ENCODE results near the gene RAB1B.
"Not testable (repeated sequence)": the region's sequence is repeated elsewhere in the genome, so short reads cannot be mapped to it uniquely, and the experiment has no call there.

The RAB1B gene

GRCh38 chr11:66267379-66268243 lies 828 bp upstream of the RAB1B start:
- DNase-seq, result peak; percentile 78

DNA sequence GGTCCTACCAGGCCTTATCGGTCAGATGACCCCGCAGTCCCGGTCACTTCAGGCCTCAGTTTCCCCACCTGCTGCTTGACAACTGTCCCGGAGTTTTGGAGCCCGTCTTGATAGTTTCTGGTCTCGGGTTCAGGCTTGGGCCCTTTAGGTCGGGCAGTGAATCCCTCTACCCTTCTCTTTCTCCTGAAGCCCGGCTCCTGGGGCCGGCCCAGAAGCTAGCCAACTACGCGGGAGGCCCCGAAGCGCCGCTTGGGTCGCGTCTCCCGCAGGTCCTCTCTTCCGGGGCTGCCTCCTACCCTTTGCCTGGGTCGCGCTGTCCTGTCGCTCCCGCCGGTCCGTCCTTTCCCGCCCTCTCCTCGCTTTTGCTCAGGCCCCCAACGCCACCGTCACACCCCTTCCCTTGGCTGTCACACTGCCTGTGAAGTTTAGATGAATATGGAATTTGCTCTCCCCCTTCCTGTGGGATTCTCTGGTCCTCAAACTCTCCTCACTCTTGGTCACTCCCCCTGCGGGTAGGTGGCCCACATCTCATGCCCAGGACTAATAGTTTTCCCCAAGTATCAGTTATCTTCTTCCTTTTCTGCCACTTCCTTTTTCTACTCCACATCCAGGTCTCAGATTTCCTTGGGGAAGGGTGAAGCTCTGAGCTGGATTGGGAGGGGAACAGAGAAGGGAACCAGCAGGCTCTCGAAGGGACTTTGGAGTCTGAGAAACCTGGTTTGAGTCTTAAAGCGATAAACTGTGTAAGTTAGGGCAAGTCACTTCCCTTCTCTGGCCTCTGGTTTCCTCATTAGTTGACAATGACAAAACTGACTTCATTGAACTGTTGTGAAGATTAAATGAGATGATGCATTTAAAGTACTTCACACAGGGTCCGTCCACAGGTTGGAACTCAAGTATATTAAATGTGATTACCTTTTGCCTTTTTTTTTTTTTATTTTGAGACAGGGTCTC lies 790 bp downstream of the RAB1B start:
- DNase-seq, result peak; percentile 23

DNA sequence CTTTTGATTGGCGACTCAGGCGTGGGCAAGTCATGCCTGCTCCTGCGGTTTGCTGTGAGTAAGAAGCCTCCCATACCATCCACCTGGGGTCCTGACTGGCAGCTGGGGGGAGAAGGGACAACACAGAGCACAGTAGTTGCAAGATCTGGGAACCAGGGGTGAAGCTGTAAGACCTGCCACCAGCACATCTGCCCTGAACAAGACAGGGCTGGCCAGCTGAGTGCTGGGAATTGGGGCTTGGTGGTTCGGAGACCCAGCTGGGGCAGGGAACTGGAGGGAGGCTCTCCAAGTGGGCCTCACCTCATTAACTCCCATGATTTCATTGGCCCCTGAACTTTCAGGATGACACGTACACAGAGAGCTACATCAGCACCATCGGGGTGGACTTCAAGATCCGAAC lies 3.4 kb downstream of the RAB1B start:
- DNase-seq, result no peak

DNA sequence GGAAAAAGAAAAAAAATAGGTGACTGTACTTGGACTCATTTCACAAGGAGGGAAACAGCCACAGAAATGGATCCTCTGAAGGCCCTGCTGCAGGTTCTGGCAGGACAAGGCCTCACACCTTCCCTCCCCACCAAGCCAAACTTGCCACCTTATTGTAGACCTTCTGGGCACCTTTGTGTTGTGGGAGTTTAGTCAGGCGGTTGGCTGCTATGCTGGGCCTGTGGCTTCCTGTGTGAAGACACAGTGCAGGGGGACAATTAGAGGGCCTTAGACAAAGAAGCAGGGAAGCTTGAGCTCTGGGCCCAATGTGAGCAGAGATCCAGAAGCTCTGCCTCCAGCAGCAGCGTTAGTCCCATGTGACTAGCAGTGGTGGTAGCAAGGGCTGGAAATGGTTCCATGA lies 4.2 kb downstream of the RAB1B start:
- DNase-seq, result no peak

DNA sequence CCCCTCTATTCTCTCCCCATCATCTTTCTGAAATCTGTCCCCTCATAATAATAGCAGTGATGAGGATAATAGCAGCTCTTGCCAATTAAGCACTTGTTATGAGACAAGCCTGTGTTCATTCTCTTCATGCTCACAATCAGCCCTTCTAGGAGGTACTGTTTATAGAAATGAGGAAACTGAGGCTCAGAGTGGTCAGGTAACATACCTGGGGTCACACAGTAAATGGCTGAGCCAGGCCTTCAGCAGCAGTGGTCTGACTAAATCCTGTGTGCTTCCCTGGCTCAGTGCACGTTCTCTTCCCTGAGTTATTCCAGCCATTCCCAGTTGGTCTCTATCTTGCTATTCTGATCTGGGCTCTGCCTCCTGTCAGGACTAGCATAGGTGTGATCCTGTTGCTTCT lies 5.8 kb downstream of the RAB1B start:
- no peak for DNase-seq

- no peak for DNase-seq
Observed at GRCh38 chr11:66275396-66275795, 7.0 kb downstream of the RAB1B start.

- no peak for DNase-seq
Observed at GRCh38 chr11:66275984-66276612, 7.7 kb downstream of the RAB1B start.

DNA sequence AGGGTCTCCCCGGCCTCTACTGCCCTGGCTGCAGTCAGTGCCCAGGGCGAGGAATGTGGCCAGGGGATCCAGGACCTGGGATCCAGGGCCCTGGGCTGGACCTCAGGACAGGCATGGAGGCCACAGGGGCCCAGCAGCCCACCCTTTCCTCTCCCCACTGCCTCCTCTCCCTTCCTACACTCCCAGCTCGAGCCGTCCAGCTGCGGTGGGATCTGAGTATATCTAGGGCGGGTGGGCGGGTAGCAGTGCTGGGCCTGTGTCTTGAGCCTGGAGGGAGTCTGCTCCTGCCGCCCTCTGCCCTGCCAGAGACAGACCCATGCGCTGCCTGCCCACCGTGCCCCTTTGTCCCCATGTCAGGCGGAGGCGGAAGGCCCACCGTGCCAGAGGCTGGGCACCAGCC lies 8.2 kb downstream of the RAB1B start:
- not testable (repeated sequence) for DNase-seq

GRCh38 chr11:66277064-66277463 lies 8.6 kb downstream of the RAB1B start:
- not testable (repeated sequence) for DNase-seq

GRCh38 chr11:66277471-66278362 lies 9.3 kb downstream of the RAB1B start, which contains the start of gene CNIH2:
Gene CNIH2 (plus strand): TSS chr11:66278175. CDS start chr11:66278457, 282 bp downstream.
- DNase-seq, result no peak

DNA sequence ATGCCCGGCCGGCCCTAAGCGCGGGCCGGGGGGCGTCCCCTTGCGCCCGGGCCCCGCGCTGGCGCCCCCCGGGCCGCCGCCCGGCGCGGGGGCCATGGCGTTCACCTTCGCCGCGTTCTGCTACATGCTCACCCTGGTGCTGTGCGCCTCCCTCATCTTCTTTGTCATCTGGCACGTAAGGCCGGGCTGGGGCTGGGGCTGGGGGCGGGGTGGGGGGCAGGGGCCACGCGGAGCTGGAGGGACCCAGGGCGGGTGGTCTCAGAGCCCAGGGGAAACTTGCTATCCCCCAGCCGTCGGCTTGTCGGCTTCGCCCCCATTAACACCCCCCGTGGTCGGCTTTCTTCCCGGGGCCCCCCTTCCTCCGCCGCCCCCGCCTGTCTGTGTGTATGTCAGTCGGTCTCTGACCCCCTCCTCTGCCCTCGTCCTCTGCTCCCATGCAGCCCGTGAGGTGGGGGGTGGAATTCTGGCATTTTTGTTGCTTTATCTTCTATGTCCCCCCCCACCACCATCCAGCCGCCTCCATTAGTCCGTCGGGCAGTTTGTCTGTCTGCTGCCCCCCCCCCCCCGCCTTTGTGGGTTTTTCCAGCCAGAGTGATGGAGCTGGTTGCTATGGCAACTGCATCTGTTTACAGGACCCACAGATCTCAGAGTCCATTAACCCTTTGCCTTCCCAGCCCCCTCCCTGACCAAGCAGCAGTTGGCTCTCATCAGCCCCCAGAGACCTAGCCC lies 10.1 kb downstream of the RAB1B start:
- peak; percentile 5 for DNase-seq

DNA sequence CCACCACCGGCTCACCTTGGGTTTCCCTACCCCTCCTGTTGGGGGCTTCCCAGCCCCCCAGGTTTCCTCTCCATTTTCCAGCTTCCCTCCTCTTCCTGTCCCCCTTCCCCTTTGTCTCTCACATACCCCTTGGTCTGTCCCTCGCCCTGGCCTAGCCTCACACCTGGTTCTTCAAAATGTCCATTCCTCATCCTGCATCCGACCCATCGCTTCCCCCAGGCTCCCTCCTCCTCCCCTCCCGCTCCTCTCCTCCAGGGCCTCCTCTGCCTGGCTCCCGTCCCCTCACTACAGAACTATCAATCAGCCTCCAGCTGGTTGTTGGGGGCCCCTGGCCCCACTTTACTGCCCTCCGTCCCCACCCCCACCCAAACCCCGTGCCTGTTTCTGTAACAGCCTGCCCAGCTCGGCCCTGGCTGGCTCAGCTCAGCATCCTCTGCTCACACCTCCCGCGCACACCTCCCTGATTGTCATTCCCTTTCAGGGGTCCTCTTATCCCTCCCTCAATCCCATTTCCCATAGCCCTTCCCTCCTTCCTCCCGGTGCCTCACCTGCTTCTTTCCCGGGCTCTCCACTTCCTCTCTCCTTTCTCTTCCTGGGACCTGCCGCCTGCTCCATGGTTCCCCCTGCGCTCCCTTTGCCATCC lies 10.8 kb downstream of the RAB1B start:
- DNase-seq, result no peak

DNA sequence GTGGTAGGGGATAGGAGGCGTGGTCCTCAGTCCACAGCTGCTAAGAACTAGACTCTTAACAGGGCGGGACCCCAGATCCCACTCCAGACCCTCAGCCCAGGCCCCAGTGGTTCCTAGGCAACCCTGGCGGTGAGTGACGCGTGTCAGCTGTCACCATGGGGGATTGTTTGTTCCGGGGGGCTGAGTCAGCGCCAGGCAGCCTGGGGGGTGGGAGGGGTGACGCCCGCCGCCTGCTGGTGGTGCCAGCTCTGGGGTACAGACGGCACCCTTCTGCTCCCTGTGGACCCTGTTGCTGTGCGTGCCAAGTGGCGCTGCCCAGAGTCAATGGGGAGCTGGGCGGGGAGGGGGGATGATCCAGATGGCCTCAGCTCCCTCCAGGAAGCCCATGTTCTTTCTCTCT lies 12.0 kb downstream of the RAB1B start:
- no peak for DNase-seq

- DNase-seq, result peak; percentile 5
Observed at GRCh38 chr11:66281001-66281400, 12.6 kb downstream of the RAB1B start.

- DNase-seq, result no peak
Observed at GRCh38 chr11:66281776-66282467, 13.5 kb downstream of the RAB1B start.

- peak; percentile 89 for DNase-seq
Observed at GRCh38 chr11:66282468-66283455, 14.3 kb downstream of the RAB1B start.

DNA sequence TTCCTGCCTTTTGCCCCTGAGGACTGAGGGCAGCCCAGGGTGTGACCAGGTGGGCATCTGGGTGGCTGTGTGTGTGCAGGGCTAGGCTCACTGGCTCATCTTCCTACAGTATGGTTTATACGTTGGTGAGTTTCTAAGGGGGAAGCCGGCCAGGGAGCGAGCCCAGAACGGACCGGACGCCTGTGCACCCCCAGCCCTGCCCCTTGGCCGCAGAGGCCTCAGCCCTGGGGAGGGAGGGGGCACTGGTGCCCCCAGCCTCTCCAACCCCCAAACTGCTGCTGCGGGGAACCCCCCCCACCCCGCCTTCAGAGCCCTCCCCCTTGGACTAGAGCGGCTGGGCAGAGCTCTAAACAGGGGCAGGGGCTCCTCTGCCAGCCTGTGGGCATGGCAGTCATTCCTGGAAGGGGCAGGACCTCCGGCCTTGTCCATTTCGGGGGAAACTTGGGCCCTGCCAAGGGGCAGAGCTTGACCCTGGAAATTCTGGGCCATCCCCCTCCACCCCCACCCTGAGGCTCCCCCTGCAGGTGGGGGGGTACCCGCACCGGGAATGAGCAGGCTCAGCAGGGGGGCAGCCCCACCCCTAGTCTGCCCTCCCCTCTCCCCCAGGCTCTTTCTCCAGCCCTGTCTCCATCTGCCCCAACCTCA lies 15.1 kb downstream of the RAB1B start:
- DNase-seq, result no peak

DNA sequence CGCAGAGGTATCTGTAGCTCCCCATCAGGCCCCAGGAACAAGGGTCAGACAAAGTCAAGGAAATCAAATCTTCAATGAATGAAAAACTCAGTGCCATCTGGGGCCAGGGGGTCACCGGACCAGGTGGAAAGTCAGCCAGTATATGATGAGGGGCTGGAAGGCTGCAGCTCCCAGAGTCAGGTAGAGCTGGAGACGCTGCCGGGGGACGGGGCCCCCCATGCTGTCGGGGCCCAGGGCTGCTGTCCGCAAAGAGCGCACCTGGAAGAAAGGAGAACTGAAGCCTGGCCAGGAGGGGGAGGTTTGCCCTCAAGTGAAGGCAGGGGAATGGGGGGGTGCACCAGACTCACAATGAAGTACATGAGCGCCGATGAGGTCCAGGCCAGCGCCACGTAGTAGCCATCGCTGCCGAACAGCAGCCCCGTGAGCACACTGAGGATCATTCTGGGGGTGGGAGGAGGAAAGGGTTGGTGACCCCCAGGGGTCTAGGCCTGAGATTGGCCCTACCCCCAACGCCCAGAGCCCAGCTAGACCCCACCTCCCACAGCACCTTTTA lies 16.2 kb downstream of the RAB1B start:
- no peak for DNase-seq
